ENCODE measurements around the gene NEO1.

Gene NEO1

DNA sequence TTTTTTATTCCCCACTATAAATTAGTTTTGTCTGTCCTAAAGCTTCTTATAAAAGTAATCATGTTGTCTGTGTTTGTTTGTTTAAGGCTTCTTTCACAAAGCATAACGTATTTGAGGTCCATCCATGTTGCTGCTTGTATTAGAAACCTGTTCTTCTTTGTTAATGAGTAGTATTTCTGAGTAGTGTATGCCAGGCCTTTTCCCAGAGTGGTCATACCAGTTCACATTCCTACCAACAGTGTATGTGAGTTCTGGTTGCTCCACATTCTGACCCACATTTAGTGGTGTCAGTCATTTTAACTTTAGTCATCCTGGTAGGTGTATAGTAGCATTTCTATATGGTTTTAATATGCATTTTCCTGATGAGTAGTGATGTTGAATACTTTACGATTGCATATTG lies 98.6 kb downstream of the NEO1 start:
- Histone ChIP-seq H3K4me3 (ENCODE audit: low read depth, low read length) (no peak overlapping the region), H3K27me3 (replicated peaks) (no peaks in the 10 kb centered on the region), H3K36me3 (replicated peaks) (no peaks in the 10 kb centered on the region), H3K27ac (no peak overlapping the region)
- DNase-seq, result no peak
- in situ Hi-C loops (cut with HindIII; ENCODE audit: low pct_ligation_motif_present, low sequenced_read_pairs), result no loop called here
- TF ChIP-seq, protein P1, sequence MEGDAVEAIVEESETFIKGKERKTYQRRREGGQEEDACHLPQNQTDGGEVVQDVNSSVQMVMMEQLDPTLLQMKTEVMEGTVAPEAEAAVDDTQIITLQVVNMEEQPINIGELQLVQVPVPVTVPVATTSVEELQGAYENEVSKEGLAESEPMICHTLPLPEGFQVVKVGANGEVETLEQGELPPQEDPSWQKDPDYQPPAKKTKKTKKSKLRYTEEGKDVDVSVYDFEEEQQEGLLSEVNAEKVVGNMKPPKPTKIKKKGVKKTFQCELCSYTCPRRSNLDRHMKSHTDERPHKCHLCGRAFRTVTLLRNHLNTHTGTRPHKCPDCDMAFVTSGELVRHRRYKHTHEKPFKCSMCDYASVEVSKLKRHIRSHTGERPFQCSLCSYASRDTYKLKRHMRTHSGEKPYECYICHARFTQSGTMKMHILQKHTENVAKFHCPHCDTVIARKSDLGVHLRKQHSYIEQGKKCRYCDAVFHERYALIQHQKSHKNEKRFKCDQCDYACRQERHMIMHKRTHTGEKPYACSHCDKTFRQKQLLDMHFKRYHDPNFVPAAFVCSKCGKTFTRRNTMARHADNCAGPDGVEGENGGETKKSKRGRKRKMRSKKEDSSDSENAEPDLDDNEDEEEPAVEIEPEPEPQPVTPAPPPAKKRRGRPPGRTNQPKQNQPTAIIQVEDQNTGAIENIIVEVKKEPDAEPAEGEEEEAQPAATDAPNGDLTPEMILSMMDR (IDR thresholded peaks at IDR 0.05; ENCODE audit: low read depth, low read length, missing control alignments), result no peak

DNA sequence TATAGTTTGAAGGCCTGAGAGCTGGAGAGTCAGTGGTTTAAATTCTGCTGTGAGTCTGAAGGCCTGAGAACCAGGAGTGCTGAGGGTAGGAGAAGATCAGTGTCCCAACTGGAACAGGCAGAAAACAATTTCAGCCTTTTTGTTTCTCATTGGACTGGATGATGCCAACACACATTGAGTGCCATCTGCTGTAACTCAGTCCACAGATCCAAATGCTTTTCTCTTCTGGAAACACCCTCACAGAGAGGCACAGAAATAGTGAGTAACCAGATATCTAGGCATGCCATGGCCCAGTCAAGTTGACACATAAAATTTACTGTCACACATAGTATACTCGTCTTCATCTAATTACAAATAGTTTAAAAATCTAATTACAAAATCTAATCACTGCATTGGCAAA lies 100.8 kb downstream of the NEO1 start:
- TF ChIP-seq, protein P1 (IDR thresholded peaks at IDR 0.05; ENCODE audit: low read depth, low read length, missing control alignments), result no peak
- H3K27ac ChIP-seq, result no peak overlapping the region
- no peaks in the 10 kb centered on the region for H3K36me3 ChIP-seq (replicated peaks)
- no peak overlapping the region for H3K4me3 ChIP-seq (ENCODE audit: low read depth, low read length)
- H3K27me3 ChIP-seq (replicated peaks), result no peaks in the 10 kb centered on the region
- in situ Hi-C loops (cut with HindIII; ENCODE audit: low pct_ligation_motif_present, low sequenced_read_pairs), result no loop called here
- DNase-seq, result no peak

DNA sequence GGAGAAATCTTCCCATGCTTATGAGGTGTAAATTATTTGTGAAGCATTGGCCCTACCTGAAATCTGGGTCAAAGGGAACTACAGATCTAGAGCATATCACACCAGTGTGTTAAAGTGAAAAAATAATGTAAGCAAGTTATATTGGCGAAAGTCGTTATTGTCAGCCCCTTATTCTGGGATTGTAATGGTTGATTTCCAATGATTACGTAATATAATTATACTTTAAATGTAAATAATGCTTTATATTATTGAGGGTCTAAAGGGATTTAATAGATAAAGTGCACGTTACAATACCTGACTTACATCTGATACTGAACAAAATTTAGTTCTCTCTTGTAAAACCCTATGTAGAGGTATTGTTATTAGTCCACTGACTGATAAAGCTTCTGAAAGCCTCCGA lies 101.2 kb downstream of the NEO1 start:
- Histone ChIP-seq H3K27ac (no peak overlapping the region), H3K4me3 (ENCODE audit: low read depth, low read length) (no peak overlapping the region), H3K36me3 (replicated peaks) (no peaks in the 10 kb centered on the region), H3K27me3 (replicated peaks) (no peaks in the 10 kb centered on the region)
- in situ Hi-C loops (cut with HindIII; ENCODE audit: low pct_ligation_motif_present, low sequenced_read_pairs), result no loop called here
- no peak for DNase-seq
- TF ChIP-seq, protein P1 (IDR thresholded peaks at IDR 0.05; ENCODE audit: low read depth, low read length, missing control alignments), result no peak

DNA sequence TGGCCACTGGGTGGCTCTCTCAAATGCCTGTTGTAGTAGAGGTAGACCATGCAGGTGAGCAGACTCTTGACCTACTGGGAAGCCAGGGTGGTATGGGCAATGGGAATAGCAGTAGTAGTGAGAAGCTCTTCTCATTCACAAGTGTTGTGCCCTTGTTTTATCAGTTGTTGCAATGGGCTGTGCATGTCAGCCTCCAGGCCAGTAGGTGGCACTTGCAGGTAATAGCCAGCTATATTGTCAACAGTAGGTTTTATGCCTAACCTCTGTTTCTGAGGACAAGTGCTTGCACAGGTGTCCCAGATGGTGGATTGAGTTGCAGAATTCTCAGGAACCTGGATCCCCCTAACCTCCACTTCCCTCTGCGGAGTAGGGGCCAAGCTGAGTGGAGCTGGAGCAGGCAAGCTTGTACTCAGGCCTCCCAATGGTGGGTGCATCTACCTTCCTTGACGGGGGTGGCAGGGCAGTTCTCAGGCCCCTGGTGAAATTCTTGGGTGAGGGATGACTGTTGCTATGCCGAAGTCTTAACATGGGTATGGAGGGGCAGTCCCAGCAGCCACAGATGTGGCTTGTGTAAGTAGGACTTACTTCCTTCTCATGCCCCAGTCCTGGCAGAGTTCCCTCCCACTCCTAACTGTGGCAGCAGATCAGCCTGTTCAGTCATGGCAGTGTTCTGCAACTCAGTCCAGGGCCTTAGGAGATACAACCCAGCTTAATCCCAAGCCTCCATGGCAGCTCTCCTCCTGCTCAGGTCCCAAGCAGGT lies 104.3 kb downstream of the NEO1 start:
- in situ Hi-C loops (cut with HindIII; ENCODE audit: low pct_ligation_motif_present, low sequenced_read_pairs), result no loop called here
- no peak for DNase-seq
- H3K4me3 ChIP-seq (ENCODE audit: low read depth, low read length), result no peak overlapping the region
- no peak overlapping the region for H3K27ac ChIP-seq
- H3K27me3 ChIP-seq (replicated peaks), result no peaks in the 10 kb centered on the region
- H3K36me3 ChIP-seq (replicated peaks), result no peaks in the 10 kb centered on the region
- TF ChIP-seq, protein P1 (IDR thresholded peaks at IDR 0.05; ENCODE audit: low read depth, low read length, missing control alignments), result no peak

DNA sequence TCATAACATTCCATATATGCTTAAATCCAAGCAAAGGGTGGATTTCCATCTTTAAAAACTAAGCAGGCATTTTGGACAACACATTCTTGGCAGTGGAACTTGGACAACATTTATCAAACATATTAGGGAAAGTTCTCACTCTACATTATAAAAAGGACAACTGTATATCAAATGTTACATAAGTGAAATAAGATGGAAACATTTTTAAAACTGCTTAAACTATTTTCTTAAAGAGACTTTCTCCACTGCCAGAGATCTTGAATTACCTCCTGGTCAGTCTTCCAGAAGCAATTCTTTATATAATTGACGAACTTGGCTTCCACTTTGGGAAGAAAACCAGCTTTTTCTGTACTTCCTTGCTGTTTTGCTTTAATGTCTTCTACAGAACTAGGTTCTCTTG lies 109.3 kb downstream of the NEO1 start:
- H3K27ac ChIP-seq, result no peak overlapping the region
- no peak for DNase-seq
- H3K36me3 ChIP-seq (replicated peaks), result no peaks in the 10 kb centered on the region
- no peak overlapping the region for H3K4me3 ChIP-seq (ENCODE audit: low read depth, low read length)
- no peaks in the 10 kb centered on the region for H3K27me3 ChIP-seq (replicated peaks)
- TF ChIP-seq, protein P1 (IDR thresholded peaks at IDR 0.05; ENCODE audit: low read depth, low read length, missing control alignments), result no peak
- in situ Hi-C loops (cut with HindIII; ENCODE audit: low pct_ligation_motif_present, low sequenced_read_pairs), result no loop called here

DNA sequence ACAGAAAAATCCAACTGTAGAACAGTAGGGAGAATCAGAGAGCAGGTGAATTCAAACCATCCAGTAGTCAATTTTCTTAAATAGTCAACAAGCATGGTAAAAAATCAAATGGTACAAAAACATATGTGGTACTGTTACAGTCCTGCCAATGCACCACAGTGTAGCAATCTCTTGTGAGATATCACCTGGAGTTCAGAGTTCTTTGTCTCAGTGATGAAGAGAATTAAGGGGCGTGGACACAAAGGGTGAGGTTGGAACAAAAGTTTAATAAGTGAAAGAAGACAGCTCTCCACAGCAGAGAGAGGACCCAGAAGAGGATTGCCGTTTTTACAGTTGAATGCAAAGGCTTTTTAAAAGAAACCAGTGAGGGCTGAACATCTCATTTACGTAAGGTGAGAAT lies 113.2 kb downstream of the NEO1 start:
- in situ Hi-C loops (cut with HindIII; ENCODE audit: low pct_ligation_motif_present, low sequenced_read_pairs), result no loop called here
- TF ChIP-seq, protein P1 (IDR thresholded peaks at IDR 0.05; ENCODE audit: low read depth, low read length, missing control alignments), result no peak
- no peak for DNase-seq
- Histone ChIP-seq H3K27me3 (replicated peaks) (no peaks in the 10 kb centered on the region), H3K27ac (no peak overlapping the region), H3K4me3 (ENCODE audit: low read depth, low read length) (no peak overlapping the region), H3K36me3 (replicated peaks) (no peaks in the 10 kb centered on the region)
